HG03280 (cell line): ENCODE measurements around the gene MAGEA9B.
A peak's percentile ranks its signal among the peaks of the same experiment; 100 is the strongest.
"Not testable (repeated sequence)": the region's sequence is repeated elsewhere in the genome, so short reads cannot be mapped to it uniquely, and the experiment has no call there.

Experiments
- ATAC-seq: cut with Tn5 transposase; IDR thresholded peaks from one replicate; pipeline ENCODE4 v1.9.1; 2021; ENCODE audit warnings: mild to moderate bottlenecking, moderate library complexity; ENCODE audit not compliant: unreplicated experiment

Gene MAGEA9B

GRCh38 chrX:149572743-149573142 lies 14.5 kb downstream of the MAGEA9B start:
- no peak for ATAC-seq

GRCh38 chrX:149571770-149572169 lies 15.5 kb downstream of the MAGEA9B start:
- no peak for ATAC-seq

GRCh38 chrX:149570668-149571067 lies 16.6 kb downstream of the MAGEA9B start:
- ATAC-seq: no peak

GRCh38 chrX:149569770-149570169 lies 17.5 kb downstream of the MAGEA9B start:
- ATAC-seq: no peak

- no peak for ATAC-seq
These were observed 18.5 kb downstream of the MAGEA9B start for GRCh38 chrX:149568701-149569296.

- no peak for ATAC-seq
These were observed 19.4 kb downstream of the MAGEA9B start for GRCh38 chrX:149567621-149568417.

- no peak for ATAC-seq
These were observed 23.9 kb downstream of the MAGEA9B start for GRCh38 chrX:149563359-149563758.

GRCh38 chrX:149555251-149555650 lies 32.0 kb downstream of the MAGEA9B start:
- not testable (repeated sequence) for ATAC-seq

- not testable (repeated sequence) for ATAC-seq
These were observed 35.4 kb downstream of the MAGEA9B start for GRCh38 chrX:149551939-149552248.

- not testable (repeated sequence) for ATAC-seq
These were observed 35.9 kb downstream of the MAGEA9B start for GRCh38 chrX:149551245-149551938.

GRCh38 chrX:149550454-149550853 lies 36.8 kb downstream of the MAGEA9B start:
- ATAC-seq: not testable (repeated sequence)

- not testable (repeated sequence) for ATAC-seq
These were observed 37.6 kb downstream of the MAGEA9B start, which contains the start of gene HSFX3 for GRCh38 chrX:149549701-149550100. HSFX3 (minus strand) TSS chrX:149549924; CDS start chrX:149549852, 72 bp downstream.

GRCh38 chrX:149547782-149548181 lies 39.5 kb downstream of the MAGEA9B start:
- not testable (repeated sequence) for ATAC-seq

- ATAC-seq: not testable (repeated sequence)
These were observed 40.3 kb downstream of the MAGEA9B start for GRCh38 chrX:149546962-149547361.

GRCh38 chrX:149545545-149546543 lies 41.4 kb downstream of the MAGEA9B start:
- not testable (repeated sequence) for ATAC-seq

GRCh38 chrX:149541521-149542047 lies 45.7 kb downstream of the MAGEA9B start:
- no peak for ATAC-seq

GRCh38 chrX:149540621-149541520 lies 46.4 kb downstream of the MAGEA9B start, which contains the start of gene EOLA1:
EOLA1 (plus strand) TSS chrX:149541012; CDS start chrX:149545631, 4,619 bp downstream.
- ATAC-seq: peak; percentile 79

- peak; percentile 24 for ATAC-seq
These were observed 47.1 kb downstream of the MAGEA9B start for GRCh38 chrX:149540131-149540620.
